MCF 10A (cell line): ENCODE results near the gene LYPD5. TPM values are rescaled to one million over a fixed set of nuclear protein-coding genes. Genes with fewer than 3 reads are reported as not detected.

Experiments used
- BruUV-seq: library from RNA; stranded (reverse); fragments of 400-500 nt; replicated peaks from 2 replicates; lab custom pipeline; 2021; lab: Mats Ljungman, UMichigan
- CTCF ChIA-PET: fragments of 300-600 bp; sonication (Branson Sonifier 250); formaldehyde crosslinking; extraction: SDS; loops from one replicate; lab custom pipeline; 2021; ENCODE audit warnings: antibody characterized with exemption, inconsistent platforms; lab: Yijun Ruan, JAX
- POLR2A ChIA-PET: fragments of 300-600, 350-650 bp; sonication (Branson Sonifier 250); formaldehyde crosslinking; extraction: SDS; loops from one replicate; lab custom pipeline; 2020; ENCODE audit warnings: antibody characterized with exemption, inconsistent platforms; lab: Yijun Ruan, JAX
- DNase-seq: peaks from one replicate; pipeline ENCODE4 v3.0.0-alpha.2; 2018; ENCODE audit not compliant: unreplicated experiment
- H3K27ac Mint-ChIP-seq: one replicate; pipeline ENCODE4 v1.8.0; 2022; ENCODE audit warnings: mild to moderate bottlenecking, low read depth, mixed read lengths; ENCODE audit not compliant: unreplicated experiment
- H3K27me3 Mint-ChIP-seq: one replicate; pipeline ENCODE4 v1.8.0; 2022; ENCODE audit warnings: mixed read lengths; ENCODE audit not compliant: insufficient read depth, unreplicated experiment
- H3K36me3 Mint-ChIP-seq: one replicate; pipeline ENCODE4 v1.8.0; 2022; ENCODE audit warnings: mild to moderate bottlenecking, moderate library complexity, mixed read lengths; ENCODE audit not compliant: insufficient read depth, unreplicated experiment
- H3K4me1 Mint-ChIP-seq: one replicate; pipeline ENCODE4 v1.8.0; 2022; ENCODE audit warnings: mixed read lengths; ENCODE audit not compliant: insufficient read depth, unreplicated experiment
- H3K4me3 Mint-ChIP-seq: one replicate; pipeline ENCODE4 v1.8.0; 2022; ENCODE audit warnings: mild to moderate bottlenecking, moderate library complexity, mixed read lengths; ENCODE audit not compliant: unreplicated experiment
- H3K9me3 Mint-ChIP-seq: one replicate; pipeline ENCODE4 v1.8.0; 2022; ENCODE audit warnings: mixed read lengths; ENCODE audit not compliant: unreplicated experiment
- CTCF ChIP-seq: fragments of 200-600 bp; IDR thresholded peaks from one replicate; pipeline ENCODE4 v1.8.0; 2022; ENCODE audit warnings: antibody characterized with exemption, mild to moderate bottlenecking; ENCODE audit not compliant: unreplicated experiment
- intact Hi-C: fragments of 100-400 bp; cut with micrococcal nuclease; formaldehyde crosslinking; loops from 2 replicates; pipeline ENCODE4 v1.14.1; 2022
- total RNA-seq: library from RNA; stranded (reverse); gene quantifications from 2 replicates; pipeline ENCODE4 v1.2.3, GENCODE V29; 2022

LYPD5 gene
- total RNA-seq, 1 experiment from 2014 or later = 0.21 TPM

DNA sequence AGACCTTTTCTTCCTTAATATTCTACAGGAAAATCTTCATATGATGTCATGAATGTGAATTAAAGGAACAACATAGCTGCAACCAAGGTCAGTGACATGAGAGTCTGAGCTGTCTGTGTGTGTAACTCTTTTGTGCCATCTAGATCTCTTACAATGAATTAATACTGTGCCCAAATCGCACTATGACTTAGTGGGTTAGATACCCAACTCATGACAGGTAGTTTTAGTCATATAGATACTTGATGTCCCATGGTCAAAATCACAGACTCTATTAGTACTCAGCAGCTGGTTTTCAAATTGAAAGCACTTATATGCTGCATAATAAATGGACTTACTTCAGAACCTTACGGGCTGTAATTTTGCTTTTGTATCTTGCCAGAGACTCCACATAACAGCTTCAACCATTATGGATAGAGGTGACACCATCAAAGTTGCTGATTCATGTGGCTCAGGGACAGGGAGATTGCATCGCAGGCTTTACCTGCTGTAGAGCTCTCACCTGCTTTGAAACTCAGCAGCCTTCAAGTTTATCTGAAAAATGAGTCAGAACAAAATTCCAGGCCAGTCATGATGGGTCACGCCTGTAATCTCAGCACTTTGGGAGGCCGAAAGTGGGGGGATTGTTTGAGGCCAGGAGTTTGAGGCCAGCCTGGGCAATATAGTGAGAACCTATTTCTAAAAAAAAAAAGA is 12.6 kb upstream of the LYPD5 start:
- peaks cover 5% of the 10 kb centered on the region for H3K9me3 Mint-ChIP-seq
- CTCF ChIA-PET = interaction anchor here (0.6 to 1.2 kb wide), 2 partner anchors 70 to 287 kb away, joined by 3 to 5 read pairs; no protein-coding TSS in a partner anchor
- DNase-seq = no peak
- BruUV-seq = no TSS peak
- no peaks in the 10 kb centered on the region for H3K36me3 Mint-ChIP-seq
- H3K4me3 Mint-ChIP-seq = no peak overlapping the region
- no peak overlapping the region for H3K27ac Mint-ChIP-seq
- intact Hi-C loops = loop anchor here (10.0 kb wide), 1 partner anchor 370 kb away; no protein-coding TSS in a partner anchor
- TF ChIP-seq CTCF = no peak
- POLR2A ChIA-PET = interaction anchor here (0.6 to 1.4 kb wide), 5 partner anchors 12 to 739 kb away, joined by 3 to 8 read pairs (median 3); partner anchors contain the start of genes ZNF283 and ZNF576
- H3K27me3 Mint-ChIP-seq = peaks cover 11% of the 10 kb centered on the region
- H3K4me1 Mint-ChIP-seq = peaks cover 6% of the 10 kb centered on the region

- Mint-ChIP-seq H3K4me3 (no peak overlapping the region), H3K4me1 (peaks cover 6% of the 10 kb centered on the region), H3K27me3 (peaks cover 11% of the 10 kb centered on the region), H3K9me3 (no peaks in the 10 kb centered on the region), H3K27ac (no peak overlapping the region), H3K36me3 (no peaks in the 10 kb centered on the region)
- TF ChIP-seq CTCF = no peak
- intact Hi-C loops = loop anchor here (10.0 kb wide), 1 partner anchor 368 kb away; no protein-coding TSS in a partner anchor
- ChIA-PET POLR2A (no interaction called here), CTCF (interaction anchor here (0.9 to 1.3 kb wide), 4 partner anchors 46 to 293 kb away, joined by 3 to 10 read pairs (median 3); no protein-coding TSS in a partner anchor)
- no peak for DNase-seq
- BruUV-seq = no TSS peak
These were observed 10.4 kb upstream of the LYPD5 start for GRCh38 chr19:43812688-43813087.

DNA sequence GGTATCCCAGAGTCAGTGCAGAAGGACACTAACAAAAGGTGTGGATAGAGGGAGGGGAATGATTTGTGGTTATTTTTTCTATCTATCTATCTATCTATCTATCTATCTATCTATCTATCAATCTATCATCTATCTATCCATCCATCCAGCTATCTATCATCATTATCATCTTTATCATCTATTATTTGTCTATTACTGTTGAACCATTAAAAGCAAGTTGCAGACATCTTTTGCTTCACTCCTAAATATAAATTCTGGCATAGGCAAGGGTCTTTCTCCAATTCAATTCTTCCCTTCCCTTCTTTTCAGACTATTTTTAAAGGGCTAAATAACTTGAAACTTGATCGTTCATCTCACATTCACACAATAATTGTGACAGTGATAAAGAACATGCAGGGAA is 10.0 kb upstream of the LYPD5 start:
- no peak for TF ChIP-seq CTCF
- intact Hi-C loops = loop anchor here (10.0 kb wide), 1 partner anchor 367 kb away; no protein-coding TSS in a partner anchor
- no TSS peak for BruUV-seq
- CTCF ChIA-PET = interaction anchor here (1.1 to 4.9 kb wide), 3 partner anchors 67 to 293 kb away, joined by 3 to 41 read pairs (median 3); no protein-coding TSS in a partner anchor
- Mint-ChIP-seq H3K4me1 (peaks cover 6% of the 10 kb centered on the region), H3K27ac (no peak overlapping the region), H3K27me3 (peaks cover 11% of the 10 kb centered on the region), H3K9me3 (no peaks in the 10 kb centered on the region), H3K36me3 (no peaks in the 10 kb centered on the region), H3K4me3 (no peak overlapping the region)
- no peak for DNase-seq
- POLR2A ChIA-PET = interaction anchor here (0.8 kb wide), 1 partner anchor 25 kb away, joined by 3 read pairs; no protein-coding TSS in a partner anchor

DNA sequence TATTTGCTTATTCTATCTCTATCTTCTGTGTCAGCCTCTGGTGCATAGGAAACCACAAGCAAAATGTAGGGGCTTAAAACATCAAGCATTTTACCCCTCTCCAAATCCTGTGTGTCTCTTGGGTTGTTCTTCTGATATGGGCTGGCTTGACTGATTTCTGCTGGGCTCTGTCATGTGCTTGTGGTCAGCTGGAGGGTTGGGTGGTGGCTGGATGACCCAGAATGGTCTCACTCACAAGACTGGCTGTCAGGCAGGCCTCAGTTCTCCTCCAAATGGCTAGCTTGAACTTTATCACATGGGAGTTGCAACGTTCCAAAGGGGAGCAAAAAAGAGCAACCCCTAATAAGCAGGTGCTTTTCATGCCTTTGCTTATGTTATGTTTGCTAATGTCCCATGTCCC is 9.6 kb upstream of the LYPD5 start:
- H3K4me1 Mint-ChIP-seq = peaks cover 6% of the 10 kb centered on the region
- TF ChIP-seq CTCF = no peak
- no TSS peak for BruUV-seq
- DNase-seq = no peak
- CTCF ChIA-PET = interaction anchor here (1.3 to 4.9 kb wide), 2 partner anchors 67 to 292 kb away, joined by 3 to 41 read pairs; no protein-coding TSS in a partner anchor
- no peak overlapping the region for H3K27ac Mint-ChIP-seq
- H3K9me3 Mint-ChIP-seq = no peaks in the 10 kb centered on the region
- H3K27me3 Mint-ChIP-seq = peaks cover 11% of the 10 kb centered on the region
- no peaks in the 10 kb centered on the region for H3K36me3 Mint-ChIP-seq
- intact Hi-C loops = loop anchor here (10.0 kb wide), 1 partner anchor 367 kb away; no protein-coding TSS in a partner anchor
- H3K4me3 Mint-ChIP-seq = no peak overlapping the region
- POLR2A ChIA-PET = interaction anchor here (0.6 to 0.8 kb wide), 2 partner anchors 24 to 123 kb away, joined by 3 to 4 read pairs; partner anchors contain the start of gene ZNF45
